Measurements from ENCODE around the gene TAGAP. TPM values are rescaled to one million over a fixed set of nuclear protein-coding genes. Genes with fewer than 3 reads are reported as not detected.

Gene TAGAP
- total RNA-seq, 1 experiment from 2014 or later = 0.13 TPM

DNA sequence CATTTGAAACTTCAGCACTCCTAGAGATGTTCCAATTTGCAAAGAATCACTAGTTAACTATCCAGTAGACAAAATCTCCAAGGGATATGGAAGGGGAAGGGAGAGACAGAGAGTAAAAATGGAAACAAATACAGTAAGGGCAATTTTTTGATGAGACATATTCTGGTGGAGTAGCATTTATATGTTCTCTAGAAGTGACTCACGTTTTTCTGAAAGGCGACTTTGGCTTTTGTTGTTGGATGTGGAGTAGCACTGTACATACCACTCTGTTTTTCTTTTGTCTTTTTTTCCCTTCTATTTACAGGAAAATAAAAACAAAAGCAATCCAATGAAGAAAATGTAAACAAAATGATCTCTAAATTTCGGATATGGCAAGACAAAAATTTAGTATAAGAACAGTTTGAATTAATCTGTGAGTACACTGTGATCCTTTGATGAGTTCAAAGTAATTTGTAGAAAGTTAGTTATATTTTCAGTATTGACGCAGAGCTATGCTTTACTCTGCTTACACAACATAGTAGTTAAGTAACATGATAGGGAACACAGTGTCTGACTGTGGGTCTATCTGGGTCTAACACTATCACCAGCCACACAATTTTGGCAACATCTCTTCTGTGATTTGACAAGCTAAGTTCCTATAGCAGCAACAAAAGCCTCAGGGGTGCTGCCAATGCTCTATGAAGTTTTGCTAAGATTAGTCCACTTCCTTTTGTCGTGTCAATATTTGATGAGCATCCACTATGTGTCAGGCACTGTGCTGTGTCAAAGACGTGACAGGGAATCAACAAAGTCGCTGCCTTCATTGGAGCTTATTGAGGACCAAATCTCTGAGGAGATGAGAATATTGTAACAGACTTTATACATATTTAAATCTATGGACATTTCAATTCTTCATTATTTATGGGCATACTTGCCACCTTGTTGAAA is 27.3 kb upstream of the TAGAP start:
- intact Hi-C loops (cut with micrococcal nuclease; ENCODE audit: unreplicated experiment) (no loop called here), in situ Hi-C loops (cut with HindIII; ENCODE audit: low pct_unique_long_range_greater_than_20kb, low sequenced_read_pairs) (no loop called here)
- Histone ChIP-seq H3K27me3 (ENCODE audit: control insufficient read depth, insufficient read depth, low read length) (peaks cover 41% of the 10 kb centered on the region), H3K27ac (ENCODE audit: low read length) (no peak overlapping the region), H3K36me3 (ENCODE audit: control insufficient read depth, insufficient read depth, low read length) (no peaks in the 10 kb centered on the region), H3K4me1 (ENCODE audit: control insufficient read depth, insufficient read depth, low read length) (no peaks in the 10 kb centered on the region), H3K4me3 (ENCODE audit: low read depth in 2 of 2, low read length in 2 of 2) (no peak overlapping the region), H3K9me3 (ENCODE audit: control insufficient read depth, insufficient read depth, low read depth, low read length) (no peaks in the 10 kb centered on the region)
- CTCF ChIA-PET = no interaction called here
- BruUV-seq (replicated peaks) = no TSS peak
- TF ChIP-seq SIN3A (IDR thresholded peaks at IDR 0.05; ENCODE audit: borderline replicate concordance, insufficient read depth, low read depth, low read length) (no peak), POLR2AphosphoS5 (IDR thresholded peaks at IDR 0.05; ENCODE audit: low read depth, low read length) (no peak)
- TF ChIP-seq, protein P1, sequence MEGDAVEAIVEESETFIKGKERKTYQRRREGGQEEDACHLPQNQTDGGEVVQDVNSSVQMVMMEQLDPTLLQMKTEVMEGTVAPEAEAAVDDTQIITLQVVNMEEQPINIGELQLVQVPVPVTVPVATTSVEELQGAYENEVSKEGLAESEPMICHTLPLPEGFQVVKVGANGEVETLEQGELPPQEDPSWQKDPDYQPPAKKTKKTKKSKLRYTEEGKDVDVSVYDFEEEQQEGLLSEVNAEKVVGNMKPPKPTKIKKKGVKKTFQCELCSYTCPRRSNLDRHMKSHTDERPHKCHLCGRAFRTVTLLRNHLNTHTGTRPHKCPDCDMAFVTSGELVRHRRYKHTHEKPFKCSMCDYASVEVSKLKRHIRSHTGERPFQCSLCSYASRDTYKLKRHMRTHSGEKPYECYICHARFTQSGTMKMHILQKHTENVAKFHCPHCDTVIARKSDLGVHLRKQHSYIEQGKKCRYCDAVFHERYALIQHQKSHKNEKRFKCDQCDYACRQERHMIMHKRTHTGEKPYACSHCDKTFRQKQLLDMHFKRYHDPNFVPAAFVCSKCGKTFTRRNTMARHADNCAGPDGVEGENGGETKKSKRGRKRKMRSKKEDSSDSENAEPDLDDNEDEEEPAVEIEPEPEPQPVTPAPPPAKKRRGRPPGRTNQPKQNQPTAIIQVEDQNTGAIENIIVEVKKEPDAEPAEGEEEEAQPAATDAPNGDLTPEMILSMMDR (IDR thresholded peaks at IDR 0.05) = no peak
- TF ChIP-seq, protein P2, sequence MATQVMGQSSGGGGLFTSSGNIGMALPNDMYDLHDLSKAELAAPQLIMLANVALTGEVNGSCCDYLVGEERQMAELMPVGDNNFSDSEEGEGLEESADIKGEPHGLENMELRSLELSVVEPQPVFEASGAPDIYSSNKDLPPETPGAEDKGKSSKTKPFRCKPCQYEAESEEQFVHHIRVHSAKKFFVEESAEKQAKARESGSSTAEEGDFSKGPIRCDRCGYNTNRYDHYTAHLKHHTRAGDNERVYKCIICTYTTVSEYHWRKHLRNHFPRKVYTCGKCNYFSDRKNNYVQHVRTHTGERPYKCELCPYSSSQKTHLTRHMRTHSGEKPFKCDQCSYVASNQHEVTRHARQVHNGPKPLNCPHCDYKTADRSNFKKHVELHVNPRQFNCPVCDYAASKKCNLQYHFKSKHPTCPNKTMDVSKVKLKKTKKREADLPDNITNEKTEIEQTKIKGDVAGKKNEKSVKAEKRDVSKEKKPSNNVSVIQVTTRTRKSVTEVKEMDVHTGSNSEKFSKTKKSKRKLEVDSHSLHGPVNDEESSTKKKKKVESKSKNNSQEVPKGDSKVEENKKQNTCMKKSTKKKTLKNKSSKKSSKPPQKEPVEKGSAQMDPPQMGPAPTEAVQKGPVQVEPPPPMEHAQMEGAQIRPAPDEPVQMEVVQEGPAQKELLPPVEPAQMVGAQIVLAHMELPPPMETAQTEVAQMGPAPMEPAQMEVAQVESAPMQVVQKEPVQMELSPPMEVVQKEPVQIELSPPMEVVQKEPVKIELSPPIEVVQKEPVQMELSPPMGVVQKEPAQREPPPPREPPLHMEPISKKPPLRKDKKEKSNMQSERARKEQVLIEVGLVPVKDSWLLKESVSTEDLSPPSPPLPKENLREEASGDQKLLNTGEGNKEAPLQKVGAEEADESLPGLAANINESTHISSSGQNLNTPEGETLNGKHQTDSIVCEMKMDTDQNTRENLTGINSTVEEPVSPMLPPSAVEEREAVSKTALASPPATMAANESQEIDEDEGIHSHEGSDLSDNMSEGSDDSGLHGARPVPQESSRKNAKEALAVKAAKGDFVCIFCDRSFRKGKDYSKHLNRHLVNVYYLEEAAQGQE (IDR thresholded peaks at IDR 0.05; ENCODE audit: insufficient read depth in 1 of 2, low read depth in 2 of 2, low read length in 1 of 2) = no peak
- POLR2A ChIA-PET = no interaction called here
- no peak for ATAC-seq
- no peak for DNase-seq (ENCODE audit: low read depth, low spot score)

DNA sequence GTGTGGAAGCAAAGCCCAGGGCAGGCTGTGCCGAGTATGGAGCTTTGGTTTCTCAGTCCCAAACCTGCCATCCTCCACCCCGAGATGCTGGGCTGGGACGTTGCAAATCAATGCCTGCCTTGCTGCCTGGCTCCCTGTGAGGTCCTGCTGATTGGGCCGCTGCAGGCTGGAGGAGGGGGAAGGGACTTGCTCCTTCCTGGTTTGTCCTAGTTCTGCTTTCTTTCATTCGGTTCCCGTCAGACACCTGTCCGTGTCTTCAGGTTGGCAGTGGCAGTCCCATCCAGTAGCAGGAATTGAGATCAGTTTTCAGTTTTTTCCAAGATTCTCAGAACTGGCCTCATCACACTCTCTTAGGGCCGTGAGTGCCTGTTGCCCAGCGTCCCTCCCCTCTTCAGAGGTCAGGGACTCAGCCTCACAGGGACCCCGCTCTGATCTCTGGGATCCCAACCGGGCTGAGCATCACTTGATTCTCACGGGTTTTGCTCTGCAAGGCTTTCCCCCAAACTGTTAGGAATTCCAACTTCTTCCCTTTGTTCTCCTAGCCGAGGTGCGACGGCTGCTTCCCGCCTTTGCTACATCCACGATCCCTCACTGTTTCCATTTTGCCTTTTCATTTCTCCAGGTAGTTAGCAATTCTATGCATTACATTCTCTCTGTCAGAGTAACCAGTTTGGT is 24.2 kb upstream of the TAGAP start:
- no TSS peak for BruUV-seq (replicated peaks)
- no peaks in the 10 kb centered on the region for H3K4me1 ChIP-seq (ENCODE audit: control insufficient read depth, insufficient read depth, low read length)
- in situ Hi-C loops (cut with HindIII; ENCODE audit: low pct_unique_long_range_greater_than_20kb, low sequenced_read_pairs) (no loop called here), intact Hi-C loops (cut with micrococcal nuclease; ENCODE audit: unreplicated experiment) (no loop called here)
- H3K27me3 ChIP-seq (ENCODE audit: control insufficient read depth, insufficient read depth, low read length) = peaks cover 49% of the 10 kb centered on the region
- DNase-seq (ENCODE audit: low read depth, low spot score) (no peak), ATAC-seq (no peak)
- no peaks in the 10 kb centered on the region for H3K9me3 ChIP-seq (ENCODE audit: control insufficient read depth, insufficient read depth, low read depth, low read length)
- CTCF ChIA-PET = no interaction called here
- no peaks in the 10 kb centered on the region for H3K36me3 ChIP-seq (ENCODE audit: control insufficient read depth, insufficient read depth, low read length)
- TF ChIP-seq, protein P1 (IDR thresholded peaks at IDR 0.05) = no peak
- TF ChIP-seq, protein P2 (IDR thresholded peaks at IDR 0.05; ENCODE audit: insufficient read depth in 1 of 2, low read depth in 2 of 2, low read length in 1 of 2) = no peak
- TF ChIP-seq POLR2AphosphoS5 (IDR thresholded peaks at IDR 0.05; ENCODE audit: low read depth, low read length) (no peak), SIN3A (IDR thresholded peaks at IDR 0.05; ENCODE audit: borderline replicate concordance, insufficient read depth, low read depth, low read length) (no peak), TCF7L2 (IDR thresholded peaks at IDR 0.05; ENCODE audit: low read depth, low read length) (no peak)
- POLR2A ChIA-PET = no interaction called here
- H3K27ac ChIP-seq (ENCODE audit: low read length) = no peak overlapping the region
- no peak overlapping the region for H3K4me3 ChIP-seq (ENCODE audit: low read depth in 2 of 2, low read length in 2 of 2)
